Measurements from ENCODE around the gene PTPRD. TPM values are rescaled to one million over a fixed set of nuclear protein-coding genes. Genes with fewer than 3 reads are reported as not detected.
A peak's percentile ranks its signal among the peaks of the same experiment; 100 is the strongest.

The PTPRD gene
- total RNA-seq, 1 experiment from 2014 or later: 32.5 TPM

DNA sequence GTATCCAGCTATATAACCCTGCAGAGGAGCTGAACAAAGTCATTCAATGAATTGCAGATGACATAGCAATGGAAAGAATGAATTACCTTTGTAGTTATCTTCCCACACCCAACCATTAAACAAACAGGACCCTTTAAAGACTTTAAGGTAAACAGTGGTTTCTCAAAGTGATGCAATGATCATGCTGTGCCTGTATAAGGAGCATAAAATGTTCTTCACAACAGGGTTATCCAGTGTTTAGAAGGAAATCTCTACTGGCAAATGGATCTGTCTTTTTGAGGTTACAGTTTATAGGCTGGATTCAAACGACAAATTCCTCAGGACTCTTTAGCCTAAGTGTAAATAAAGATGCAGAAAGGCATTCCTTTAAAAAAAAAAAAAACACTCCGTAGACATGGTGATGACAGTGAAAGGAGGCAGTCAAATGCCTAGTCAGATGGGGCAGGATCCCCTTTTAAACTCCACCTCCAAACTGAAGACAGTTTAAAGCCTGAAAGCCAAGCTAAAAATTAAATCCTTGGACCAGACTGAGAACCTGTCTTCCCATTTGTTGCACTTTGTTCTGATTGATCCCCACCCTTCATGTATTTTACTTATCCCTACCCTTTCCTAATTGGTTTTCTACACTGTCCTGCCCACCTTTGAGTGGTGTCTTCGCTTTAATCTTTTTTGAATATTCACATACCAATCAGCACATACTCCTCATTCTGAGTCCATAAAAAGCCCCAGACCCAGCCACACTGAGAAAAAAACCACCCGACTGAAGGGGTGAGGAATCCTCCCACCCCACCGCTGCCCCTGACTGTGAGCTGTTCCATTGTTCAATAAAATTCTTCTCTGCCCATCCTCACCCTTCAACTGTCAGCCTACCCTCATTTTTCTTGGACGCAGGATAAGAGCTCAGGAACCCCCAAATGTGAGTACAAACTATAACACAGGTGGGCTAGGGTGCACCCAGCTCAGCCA, 2052.0 kb downstream of the PTPRD start:
- WGBS (ENCODE audit: extremely low coverage, insufficient read length, low lambda C conversion rate): no CpG with 5 or more reads among the region's 6 CpGs
- H3K9me3 ChIP-seq (ENCODE audit: control insufficient read depth, low read depth, low read length): no peaks in the 10 kb centered on the region
- no peaks in the 10 kb centered on the region for H4K20me1 ChIP-seq (ENCODE audit: control insufficient read depth, insufficient read depth, insufficient read length)
- H3K4me2 ChIP-seq (ENCODE audit: insufficient read depth, insufficient read length, low read length): no peak overlapping the region
- H3K79me2 ChIP-seq (ENCODE audit: insufficient read depth, low read length): no peaks in the 10 kb centered on the region
- H2BK120ac ChIP-seq (ENCODE audit: low read depth, low read length, poor library complexity, severe bottlenecking): no peak overlapping the region
- H3K23ac ChIP-seq (ENCODE audit: insufficient read length, low read depth, low read length): no peak overlapping the region
- no peak overlapping the region for H4K91ac ChIP-seq (ENCODE audit: insufficient read length, low read depth, low read length)
- no peak overlapping the region for H3K9ac ChIP-seq (ENCODE audit: extremely low read depth, insufficient read length, low read length)
- no peak overlapping the region for H3K56ac ChIP-seq (ENCODE audit: insufficient read length, low read depth, low read length)
- TF ChIP-seq, protein P1, sequence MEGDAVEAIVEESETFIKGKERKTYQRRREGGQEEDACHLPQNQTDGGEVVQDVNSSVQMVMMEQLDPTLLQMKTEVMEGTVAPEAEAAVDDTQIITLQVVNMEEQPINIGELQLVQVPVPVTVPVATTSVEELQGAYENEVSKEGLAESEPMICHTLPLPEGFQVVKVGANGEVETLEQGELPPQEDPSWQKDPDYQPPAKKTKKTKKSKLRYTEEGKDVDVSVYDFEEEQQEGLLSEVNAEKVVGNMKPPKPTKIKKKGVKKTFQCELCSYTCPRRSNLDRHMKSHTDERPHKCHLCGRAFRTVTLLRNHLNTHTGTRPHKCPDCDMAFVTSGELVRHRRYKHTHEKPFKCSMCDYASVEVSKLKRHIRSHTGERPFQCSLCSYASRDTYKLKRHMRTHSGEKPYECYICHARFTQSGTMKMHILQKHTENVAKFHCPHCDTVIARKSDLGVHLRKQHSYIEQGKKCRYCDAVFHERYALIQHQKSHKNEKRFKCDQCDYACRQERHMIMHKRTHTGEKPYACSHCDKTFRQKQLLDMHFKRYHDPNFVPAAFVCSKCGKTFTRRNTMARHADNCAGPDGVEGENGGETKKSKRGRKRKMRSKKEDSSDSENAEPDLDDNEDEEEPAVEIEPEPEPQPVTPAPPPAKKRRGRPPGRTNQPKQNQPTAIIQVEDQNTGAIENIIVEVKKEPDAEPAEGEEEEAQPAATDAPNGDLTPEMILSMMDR (conservative IDR thresholded peaks at IDR 0.05): no peak
- H3K14ac ChIP-seq (ENCODE audit: insufficient read depth, low read length): peak overlapping the region; percentile 65; the same call in 1 of the 2 replicates
- H3K4ac ChIP-seq (ENCODE audit: low read depth, low read length): no peak overlapping the region
- no peaks in the 10 kb centered on the region for H3K27me3 ChIP-seq (ENCODE audit: insufficient read depth, low read length)
- H2AK5ac ChIP-seq (ENCODE audit: insufficient read length, low read length): no peak overlapping the region
- H3K4me1 Mint-ChIP-seq: peaks cover 17 to 19% of the 10 kb centered on the region in 2 experiments
- no peak overlapping the region for H3T11ph ChIP-seq (ENCODE audit: low read length)
- H3K27me3 Mint-ChIP-seq (ENCODE audit: low read depth): no peaks in the 10 kb centered on the region
- H3K9me3 Mint-ChIP-seq: no peaks in the 10 kb centered on the region
- H3K4me3 Mint-ChIP-seq: peak overlapping the region in 1 of 2 experiments; percentile 30; a peak in 3 of 5 replicates
- no peak overlapping the region for H2BK20ac ChIP-seq (ENCODE audit: low read depth, low read length, poor library complexity, severe bottlenecking)
- no peaks in the 10 kb centered on the region for H3K23me2 ChIP-seq (ENCODE audit: insufficient read length, low read depth, low read length, poor library complexity, severe bottlenecking)
- H3K4me1 ChIP-seq (ENCODE audit: insufficient read depth, low read length): peaks cover 4% of the 10 kb centered on the region; the same call in 1 of the 2 replicates
- H3K27ac Mint-ChIP-seq: peak overlapping the region; percentile 13 to 93 (median 68); a peak in 6 of 7 replicates
- no peak overlapping the region for H2BK5ac ChIP-seq (ENCODE audit: insufficient read length, low read length)
- H3K18ac ChIP-seq (ENCODE audit: insufficient read length, low read depth, low read length): peak overlapping the region; percentile 64
- H3K27ac ChIP-seq (ENCODE audit: insufficient read length, low read depth, low read length): no peak overlapping the region
- no peak overlapping the region for H2BK12ac ChIP-seq (ENCODE audit: insufficient read length, low read depth, low read length)
- no peak overlapping the region for H4K8ac ChIP-seq (replicated peaks; ENCODE audit: insufficient read length, low read depth, low read length)
- no peak for DNase-seq
- H3K36me3 Mint-ChIP-seq (ENCODE audit: insufficient read depth in 1 of 3, low read depth in 3 of 3): no peaks in the 10 kb centered on the region
- H4K5ac ChIP-seq (ENCODE audit: insufficient read length, low read depth, low read length): no peak overlapping the region
- H3K79me1 ChIP-seq (ENCODE audit: insufficient read depth, low read depth, low read length, poor library complexity, severe bottlenecking): no peaks in the 10 kb centered on the region
- no peak overlapping the region for H2AFZ ChIP-seq (ENCODE audit: low read length)
- no peak overlapping the region for H2BK15ac ChIP-seq (ENCODE audit: low read depth, low read length)

All from H9 (cell line).